Hematopoietic multipotent progenitor cell treated with erythropoietin and hydrocortisone succinate and interleukin-3 and kit ligand, for 6 days (in vitro differentiated cells): ENCODE results near the gene PCCA.
A peak's percentile ranks its signal among the peaks of the same experiment; 100 is the strongest.

Source experiments
- DNase-seq: peaks from one replicate; pipeline ENCODE4 v3.0.0-alpha.2; 2015

PCCA gene

DNA sequence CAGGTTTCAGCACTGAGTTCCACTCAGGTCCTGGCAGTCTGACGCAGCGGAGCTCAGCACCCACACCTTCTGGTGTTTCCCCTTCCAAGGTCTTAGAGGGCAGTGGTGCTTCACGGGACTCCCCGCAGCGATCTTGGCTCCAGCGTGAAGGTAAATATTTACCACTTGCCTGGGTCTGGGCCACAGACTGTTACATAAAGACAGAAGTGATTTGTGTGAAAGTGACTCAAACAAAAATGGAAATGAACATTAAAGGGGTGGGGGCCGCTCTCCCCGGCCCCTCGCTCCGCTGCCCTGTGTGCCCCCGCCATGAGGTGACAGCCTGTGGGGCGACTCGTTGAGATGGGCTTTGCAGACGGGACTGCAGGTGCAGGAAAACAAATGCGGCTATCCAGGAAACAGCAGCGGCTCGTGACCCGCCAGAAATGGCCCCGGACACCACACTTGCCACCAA, 444.7 kb downstream of the PCCA start:
- no peak for DNase-seq

DNA sequence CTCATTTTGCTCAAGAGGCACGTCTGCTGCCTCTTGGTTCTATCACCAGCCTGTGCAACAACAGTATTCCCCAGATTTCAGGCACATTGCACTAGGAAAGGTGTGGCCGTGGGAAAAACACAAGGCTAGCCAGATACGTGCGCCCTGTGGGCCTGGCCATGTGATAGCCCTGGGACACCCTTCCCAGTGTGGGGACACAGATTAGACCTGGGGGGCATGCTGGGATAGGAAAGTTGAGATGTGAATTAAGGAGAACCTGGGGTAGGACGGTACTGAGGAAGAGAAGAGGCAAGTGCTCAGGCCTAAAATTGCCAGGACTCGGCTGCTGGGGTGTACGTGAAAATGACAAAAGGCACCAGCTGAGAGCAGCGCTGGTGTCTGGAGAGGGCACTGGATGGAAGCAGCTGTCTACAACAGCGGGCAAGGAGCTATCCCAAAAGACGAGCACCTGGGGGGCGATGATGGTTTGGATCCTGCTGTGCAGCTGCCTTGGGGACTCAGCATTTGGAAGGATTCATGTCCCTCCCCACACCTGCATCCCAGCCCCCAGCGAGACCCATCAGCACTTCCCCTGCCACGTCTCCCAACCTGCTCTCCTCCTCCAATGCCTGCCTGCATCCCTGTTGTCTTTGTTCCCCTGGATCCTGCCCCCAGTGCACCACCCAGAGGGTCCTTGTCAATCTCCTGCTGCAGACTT, 445.4 kb downstream of the PCCA start:
- DNase-seq = no peak

DNA sequence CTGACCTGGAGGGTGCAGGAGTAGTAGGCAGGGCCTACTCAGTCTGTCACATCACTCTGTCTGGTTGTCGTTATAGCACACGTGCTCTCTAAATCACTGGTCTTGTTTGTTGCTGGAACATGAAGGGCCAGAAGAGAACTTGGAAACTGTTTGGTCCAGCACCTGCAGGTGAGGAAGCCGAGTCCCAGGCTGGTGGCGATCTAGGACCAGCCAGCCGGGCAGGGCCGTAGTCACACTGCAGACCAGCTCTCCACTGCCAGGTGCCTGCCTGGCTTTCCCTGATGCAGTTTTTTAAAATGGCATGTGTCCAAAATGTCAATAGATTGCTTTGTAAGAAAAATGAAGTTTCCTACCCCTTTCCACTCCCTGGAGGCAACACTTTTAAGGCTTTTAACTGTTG, 446.0 kb downstream of the PCCA start:
- no peak for DNase-seq

DNA sequence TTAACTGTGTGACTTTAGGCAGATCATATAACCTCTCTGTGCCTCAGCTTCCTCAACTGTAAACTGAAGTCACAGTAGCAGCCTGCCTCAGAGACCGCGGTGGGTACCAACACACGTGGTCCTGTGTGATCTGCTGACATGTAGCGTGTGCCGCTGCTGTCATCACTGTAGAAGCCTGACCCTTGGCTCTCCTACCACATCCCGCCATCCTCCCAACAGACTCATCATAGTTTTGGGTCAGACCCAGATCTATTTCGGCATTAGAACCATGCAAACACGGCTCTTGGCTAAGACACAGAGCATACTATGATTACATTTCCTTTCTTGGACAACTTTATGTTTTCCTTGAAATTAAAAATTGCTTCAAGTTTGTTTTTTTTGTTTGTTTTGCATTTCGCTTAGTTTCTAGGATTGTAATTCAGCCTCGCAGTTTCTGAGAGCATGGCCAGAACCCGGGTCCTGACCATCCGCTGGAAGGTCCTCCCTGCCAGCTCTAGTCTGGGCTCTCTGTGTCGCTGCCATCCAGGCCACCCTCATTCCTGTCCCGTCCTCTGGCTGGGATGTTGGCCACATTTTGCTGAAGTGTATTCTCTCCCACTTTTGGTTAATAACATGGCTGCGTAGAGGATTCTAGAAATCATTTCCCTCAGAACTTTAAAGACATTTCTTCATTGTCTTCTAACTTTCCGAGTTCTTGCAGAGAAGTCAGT, 446.7 kb downstream of the PCCA start:
- no peak for DNase-seq

DNA sequence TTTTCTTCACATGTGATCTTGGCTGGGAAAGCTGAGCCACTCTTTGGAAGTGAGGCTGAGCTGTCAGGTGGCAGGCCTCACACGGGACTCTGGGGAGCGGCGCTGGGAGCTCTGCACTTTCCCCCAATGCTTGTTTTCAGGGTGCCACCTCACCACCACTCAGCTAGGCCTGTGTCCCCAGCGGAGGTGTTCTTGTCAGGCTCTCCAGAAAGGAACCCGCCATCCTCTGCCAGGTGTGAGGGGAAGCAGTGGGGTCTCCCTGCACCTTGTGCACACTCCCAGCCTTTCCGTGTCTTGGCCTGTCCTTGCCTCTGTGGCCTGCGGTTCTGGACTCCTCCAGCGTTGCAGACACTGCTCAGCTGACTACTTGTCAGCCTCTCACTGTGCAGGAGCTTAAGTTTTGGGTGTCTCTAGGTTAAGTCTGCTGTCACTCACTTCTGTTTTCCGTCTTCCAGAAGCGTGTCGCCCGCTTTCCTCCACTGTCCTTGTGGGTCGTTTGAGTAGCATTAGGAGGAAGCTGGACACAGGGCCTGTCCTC, 447.8 kb downstream of the PCCA start:
- no peak for DNase-seq

DNA sequence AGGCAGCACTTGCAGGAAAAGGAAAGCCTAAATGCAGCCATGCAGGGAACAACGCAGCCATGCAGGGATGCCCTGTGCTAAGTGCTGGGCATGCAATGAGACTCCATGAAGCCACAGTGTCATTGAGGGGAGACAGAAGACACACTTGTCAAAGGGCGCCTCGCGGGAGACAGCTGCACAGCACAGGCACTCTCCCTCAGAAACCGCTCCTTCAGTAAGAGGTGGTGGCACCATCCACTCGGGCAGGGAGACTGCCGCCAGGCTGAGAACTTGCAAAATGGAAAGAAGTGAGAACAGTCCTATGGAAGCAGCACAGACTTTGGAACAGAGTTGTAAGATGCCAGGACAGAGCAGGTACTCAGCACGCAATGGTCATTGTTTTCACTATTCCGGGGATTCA, 448.6 kb downstream of the PCCA start:
- no peak for DNase-seq

DNA sequence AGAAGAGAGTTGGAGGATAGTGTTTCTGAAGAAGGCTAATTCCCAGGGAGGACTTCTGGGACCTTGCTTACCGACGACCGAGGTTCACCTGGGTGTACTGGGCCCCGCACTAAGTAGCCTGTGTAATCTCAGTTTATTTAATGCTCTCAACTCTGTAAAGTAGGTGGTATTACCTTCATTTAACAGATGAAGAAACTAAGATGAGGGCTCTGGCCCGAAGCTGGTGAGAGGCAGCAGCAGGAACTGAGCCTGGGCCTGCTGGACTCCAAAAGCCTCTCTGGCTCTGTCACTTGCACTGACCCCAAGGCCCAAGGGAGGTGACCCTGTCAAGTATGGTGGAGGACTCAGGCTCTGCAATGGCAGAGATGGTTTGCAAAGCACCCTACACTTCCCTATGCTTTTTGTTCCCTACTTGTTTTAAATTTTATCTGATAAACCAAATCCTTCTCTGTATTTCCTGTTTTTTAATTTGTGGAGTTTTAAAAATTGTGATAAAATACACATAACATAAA, 449.1 kb downstream of the PCCA start:
- no peak for DNase-seq

DNA sequence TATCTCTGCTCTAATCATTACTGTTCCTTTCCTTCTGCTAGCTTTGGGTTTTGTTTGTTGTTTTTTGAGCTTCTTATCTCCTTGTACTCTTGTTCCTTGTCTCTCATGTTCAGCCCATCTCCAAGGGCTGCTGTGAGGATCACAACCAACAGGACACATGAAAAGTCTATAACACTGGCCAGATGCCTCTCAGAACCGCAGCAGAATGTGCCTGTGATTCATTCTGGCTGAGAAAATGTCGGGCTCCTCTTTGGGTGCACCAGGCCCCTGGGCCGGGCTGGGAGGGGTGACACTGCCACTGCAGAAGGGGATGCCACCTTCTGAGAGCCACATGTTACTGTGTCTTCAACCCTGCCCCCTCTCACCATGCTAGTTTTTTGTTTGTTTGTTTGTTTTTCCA, 451.7 kb downstream of the PCCA start:
- no peak for DNase-seq

DNA sequence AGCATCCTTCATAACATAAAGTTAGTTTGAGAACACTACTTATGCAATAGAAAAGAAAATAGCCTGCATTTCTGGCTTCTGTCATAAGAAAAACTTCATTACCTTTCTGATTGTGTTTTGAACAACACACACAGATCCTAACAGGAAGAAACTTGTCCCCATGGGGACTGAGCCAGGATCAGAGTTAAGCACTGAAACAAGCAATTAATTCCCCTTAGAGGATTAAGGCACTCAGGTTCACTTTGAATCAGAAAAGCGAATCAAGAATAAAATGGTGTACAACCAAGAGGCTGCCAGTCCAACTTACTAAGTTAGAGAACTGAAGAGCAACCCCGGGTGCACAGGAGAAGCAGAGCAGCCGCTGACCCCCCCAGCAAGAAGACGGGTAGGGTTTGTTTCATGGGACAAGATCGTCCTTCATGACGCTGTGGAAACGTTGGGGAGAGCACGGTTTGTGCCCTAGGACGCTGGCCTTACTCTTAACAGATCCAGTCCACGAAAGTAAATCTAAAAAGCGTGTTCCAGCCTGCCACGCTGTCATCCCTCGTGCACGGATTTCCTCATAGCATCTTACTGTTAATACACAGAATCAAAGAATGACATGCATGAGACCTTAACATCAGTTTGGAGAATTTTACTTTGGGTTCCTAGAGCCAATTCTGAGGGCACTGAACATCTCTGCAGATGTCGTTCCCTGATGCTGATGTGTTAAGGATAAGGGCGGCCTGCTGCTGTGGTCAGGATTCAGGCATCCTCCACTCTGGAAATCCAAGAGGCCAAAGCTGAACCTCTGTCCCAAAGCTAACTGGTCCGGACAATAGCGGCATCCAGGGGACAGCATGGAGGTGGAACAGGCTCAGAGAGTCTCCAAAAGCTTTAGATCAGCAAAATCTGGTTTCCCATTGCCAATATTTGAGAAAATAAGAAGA, 453.3 kb downstream of the PCCA start:
- DNase-seq = no peak

DNA sequence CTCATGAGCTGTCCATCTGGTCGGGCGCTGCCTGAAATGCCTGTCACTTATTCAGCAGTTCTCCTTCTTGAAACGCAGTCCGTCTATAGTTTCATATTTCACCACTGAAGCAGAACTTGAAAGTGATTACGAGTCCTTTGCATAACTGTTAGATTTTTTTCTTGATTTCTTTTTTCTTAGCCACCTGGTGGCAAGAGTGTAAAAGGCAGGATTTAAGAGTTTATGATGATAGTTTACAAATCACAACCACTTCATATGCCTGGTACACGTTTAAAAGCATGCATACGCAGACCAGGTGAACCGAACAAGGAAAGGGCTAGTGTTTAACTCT, 453.9 kb downstream of the PCCA start:
- DNase-seq = peak; percentile 59

DNA sequence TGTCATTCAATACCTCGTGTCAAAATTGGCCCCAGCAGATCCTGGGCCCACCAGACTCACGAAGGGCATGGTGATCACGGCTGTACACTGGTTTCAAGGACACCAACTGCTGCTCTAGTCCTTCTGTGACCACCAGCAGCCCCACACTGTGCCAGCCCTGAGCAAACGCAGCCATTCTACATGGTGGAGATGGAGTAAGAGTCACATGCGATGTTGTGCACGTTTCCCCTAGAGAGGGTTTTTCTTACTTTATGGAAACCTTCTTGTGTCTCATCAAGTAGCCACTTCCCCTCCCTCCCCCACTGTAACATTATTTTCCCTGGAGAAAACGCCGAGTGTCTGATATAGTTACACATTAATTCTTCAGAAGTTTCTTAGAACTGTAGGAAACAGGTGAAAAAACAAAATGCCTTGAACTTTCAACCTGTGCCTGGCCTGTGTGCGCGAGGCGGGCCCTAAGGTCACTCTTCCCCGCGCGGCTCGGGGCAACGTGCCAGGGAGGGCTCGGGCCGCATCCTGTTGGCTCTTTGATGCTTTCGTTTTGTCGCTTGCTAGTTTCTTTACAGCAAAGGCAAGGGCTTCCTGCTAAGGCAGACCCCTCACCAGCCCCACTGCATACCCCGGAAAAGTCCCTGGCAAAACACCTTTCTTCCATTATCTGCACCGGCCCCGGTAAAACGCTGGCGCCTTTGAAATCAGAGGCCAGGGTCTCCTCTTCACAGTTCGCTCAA, 455.1 kb downstream of the PCCA start:
- no peak for DNase-seq

DNA sequence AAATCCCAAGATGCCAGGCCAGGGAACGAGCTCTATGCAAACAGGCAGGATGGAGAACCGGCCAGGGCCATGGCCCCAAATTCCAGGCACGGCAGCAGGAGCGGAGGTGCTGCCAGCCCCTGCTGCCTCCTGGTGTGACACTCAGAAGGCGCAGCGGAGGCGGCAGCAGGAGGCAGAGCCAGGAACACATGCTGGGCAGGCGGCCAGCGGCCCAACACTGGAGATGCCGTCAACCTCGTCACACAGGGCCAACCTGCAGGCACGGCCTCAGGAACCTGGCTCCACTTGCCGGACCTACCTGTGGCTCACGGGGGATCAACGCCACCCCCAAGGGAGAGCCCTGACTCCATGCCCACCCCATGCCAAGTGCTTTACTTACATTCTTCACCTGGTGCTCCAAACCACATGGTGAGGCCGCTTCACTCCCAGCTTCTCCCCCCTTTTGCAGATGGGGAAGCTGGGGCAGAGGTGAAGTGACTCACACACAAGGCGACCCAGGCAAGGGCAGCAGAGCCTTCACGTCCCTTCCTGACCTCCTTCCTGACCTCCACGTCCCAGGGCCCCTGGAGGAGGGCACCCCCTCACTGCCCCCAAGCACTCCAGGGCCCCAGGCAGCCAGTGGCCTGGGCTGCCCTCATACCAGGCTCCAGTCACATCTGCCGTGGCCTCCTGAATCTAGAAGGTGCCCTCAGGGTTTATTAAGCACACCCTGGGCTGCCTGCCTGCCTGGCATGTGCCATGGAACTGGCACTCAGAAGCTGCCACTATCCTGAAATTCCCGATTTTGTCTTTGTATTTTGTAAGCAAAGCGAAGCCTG, 456.2 kb downstream of the PCCA start:
- DNase-seq = no peak

DNA sequence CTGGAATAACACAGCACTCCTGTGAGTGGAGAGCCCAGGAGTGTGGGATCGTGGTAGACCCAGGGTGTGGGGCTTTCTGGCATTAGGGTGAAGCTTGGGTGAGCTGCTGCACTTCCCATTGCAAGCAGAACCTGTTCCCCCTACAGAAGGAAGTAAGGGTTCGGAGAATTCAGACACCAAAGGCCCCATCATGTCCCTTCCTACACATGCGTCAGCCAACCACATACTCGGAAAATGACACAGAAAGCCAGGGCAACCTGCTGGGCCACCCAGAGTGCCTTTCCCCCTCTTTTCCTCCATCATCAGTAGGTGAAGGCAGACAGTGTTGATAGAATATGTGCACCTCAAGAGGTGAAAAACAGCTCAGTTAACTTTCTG, 456.8 kb downstream of the PCCA start:
- no peak for DNase-seq

DNA sequence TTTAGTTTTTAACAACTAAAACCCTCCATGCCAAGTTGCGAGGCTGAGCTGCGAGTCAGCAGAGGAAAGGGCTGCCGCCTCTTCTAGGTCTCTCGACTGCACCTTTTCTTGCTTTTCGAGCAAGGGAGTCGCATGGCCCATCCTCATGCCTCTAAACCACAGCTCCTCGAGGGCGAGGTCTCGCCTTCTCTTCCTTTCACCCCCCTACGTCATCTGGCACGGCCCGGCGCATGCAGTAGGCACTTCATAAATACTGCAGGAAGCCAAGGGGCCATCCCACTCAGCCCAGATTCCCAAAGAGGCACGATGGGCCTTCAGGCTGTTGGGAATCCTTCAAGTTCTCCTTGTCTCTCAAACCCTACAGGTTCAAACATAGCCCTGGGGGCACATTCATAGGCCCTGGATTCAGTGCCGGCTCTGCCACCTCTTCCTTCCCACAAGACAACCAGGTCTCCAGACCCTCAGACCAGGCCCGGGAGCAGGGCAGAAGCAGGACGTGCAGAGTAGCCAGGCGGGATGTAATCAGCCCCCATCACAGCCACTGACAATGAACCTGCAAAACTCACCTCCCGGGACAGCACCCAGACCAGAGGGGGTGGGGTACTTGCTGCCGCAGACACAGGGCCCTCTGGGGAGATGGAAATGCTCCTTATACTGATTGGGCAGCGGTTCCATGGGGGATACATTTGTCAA, 458.0 kb downstream of the PCCA start:
- no peak for DNase-seq

DNA sequence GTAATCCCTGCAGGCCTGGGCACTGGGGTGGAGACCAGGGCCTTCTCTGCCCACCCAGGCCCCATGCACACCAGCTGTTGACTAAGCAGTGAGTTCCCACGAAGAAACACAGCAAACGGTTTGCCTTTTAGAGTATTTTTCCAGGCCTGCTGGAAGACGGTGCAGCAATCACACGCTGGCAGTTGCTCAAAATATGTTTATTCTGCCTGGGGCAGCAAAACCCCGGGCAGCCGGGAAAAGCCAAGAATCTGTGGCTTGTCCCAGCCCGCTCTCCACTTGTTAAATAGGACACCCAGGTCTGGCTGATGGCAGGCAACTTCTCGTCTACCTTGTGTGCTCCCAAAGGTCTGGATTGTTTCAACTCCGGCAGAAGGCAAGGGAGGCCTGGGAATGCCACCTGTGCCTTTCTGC, 458.9 kb downstream of the PCCA start:
- no peak for DNase-seq

DNA sequence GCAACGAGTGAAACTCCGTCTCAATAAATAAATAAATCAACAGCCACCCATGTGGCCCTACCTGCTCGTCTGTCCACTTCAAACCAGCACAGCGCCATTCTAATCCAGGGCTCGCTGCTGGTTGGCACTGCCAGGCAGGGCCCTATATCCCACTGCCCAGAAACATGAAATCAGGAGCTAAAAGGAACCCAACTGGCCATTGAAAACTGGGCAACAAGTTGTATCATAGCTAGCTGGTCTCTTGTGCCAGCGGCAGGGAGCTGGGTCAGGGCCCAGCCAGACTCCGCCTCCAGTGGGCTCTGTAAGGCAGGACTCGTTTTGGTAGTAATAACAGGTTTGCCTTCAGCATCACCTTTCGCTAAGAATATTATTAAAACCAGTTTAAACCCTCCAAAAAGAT, 460.4 kb downstream of the PCCA start:
- DNase-seq = no peak

DNA sequence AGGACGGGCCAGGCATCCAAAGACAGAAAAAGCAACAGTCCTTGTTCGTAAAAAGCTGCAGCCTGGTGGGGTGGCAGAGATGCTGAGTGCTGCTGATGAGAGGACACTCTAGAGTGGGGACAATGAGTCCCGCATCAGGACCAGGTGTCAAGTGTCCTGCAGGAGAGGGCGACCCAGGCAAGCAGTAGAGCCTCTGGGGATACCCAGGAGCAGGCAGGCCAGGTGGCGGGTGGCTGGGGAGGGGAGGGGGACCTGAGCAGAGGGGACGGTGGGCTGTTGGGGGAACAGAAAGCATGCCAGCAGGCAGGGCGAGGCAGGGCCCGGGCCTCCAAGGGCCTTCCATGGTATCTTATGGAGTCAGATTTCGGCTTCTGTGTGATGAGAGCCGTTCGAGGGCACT, 463.9 kb downstream of the PCCA start:
- no peak for DNase-seq

DNA sequence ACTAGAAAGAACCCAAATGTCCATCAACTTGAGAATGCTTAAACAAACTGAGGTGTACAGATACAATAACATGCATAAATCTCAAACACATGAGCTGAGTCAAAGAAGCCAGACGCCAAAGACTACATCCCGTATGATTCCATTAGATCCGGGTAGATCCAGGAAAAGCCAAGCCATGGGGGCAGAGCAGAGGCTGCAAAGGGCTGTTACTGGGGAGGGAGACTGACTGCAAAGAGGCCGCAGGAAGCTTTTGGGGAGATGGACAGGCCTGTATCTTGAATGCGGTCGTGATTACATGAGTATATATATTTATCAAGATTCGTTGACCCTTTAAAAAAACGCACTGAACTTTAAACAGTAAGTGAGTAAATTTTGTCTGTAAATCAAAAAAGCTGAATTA, 471.0 kb downstream of the PCCA start:
- no peak for DNase-seq

DNA sequence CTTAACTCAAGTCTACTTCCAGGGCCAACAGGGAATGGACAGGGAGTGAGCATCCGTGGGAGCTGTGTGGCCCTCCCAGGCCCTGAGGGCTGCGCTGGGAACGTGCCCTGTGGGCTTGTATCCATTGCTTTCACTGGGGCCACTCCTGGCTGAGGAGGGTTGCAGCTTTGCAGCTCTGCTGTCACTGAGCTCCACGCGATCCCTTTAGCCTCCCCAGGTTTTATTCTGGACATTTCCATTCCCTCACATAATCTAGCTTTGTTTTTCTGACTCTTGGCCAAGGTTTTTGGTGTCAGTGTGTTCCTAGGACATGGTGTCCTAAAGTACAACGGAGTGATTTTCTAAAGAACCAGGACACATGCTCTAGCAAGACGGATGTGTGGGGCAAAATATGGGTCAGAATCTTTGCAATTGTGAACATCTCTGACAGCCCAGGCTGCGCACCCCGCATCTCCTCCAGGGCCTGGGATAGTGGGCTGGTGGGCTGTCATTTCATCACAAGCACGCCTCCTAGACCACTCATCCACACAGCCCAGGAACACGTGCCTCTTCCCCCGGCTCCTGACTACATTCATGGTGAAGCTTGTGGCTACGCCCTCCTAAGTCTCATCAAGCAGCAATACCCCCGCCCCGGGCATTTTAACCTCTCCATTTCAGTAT, 471.7 kb downstream of the PCCA start:
- no peak for DNase-seq

DNA sequence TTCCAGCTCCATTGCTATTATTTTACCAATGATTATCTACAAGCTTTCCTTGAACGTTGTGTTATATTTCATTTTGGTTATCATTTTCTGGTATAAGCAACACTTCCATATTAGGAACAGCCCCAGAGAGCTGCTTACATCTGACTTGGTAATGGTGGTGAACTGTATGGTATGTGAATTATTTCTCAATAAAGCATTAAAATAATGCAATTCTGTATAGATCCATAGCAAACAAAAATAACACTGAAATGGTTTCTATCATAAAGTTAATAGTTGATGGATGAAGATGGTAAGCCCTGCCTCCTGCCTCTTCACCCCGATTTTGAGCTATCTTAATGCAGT, 472.2 kb downstream of the PCCA start:
- no peak for DNase-seq
